Measurements from ENCODE around the gene TIMP4. TPM values are rescaled to one million over a fixed set of nuclear protein-coding genes. Genes with fewer than 3 reads are reported as not detected.

Gene TIMP4
- total RNA-seq, 1 experiment from 2014 or later = not detected

DNA sequence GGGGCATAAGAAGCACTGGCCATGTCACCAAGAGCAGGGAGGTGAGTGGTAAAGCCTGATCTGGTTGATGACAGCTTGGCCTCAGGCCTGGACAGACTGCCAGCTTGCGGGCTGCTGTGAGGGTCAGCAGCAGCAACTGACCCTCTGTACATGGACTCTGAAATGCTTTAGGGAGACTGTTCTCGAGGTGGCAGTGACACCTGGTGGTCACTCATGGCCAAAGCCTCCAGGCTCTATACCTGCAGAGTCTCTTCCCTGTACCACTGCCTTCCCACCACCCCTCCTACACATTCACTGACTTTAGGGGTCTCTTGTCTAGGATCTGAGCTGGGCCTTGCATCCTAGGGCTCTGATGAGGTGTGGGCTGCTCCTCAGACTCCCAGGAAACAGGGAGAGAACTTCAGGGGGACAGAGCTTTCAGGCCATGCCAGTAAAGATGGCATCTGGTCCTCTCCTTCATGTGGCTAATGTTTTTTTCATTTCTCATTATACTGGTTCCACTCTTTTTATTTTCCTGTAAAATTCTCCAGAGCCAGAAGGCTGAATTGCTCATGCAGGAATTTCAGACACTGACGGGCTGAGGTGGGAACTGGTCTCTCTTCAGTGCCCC is 17.2 kb upstream of the TIMP4 start:
- intact Hi-C loops (cut with micrococcal nuclease; ENCODE audit: unreplicated experiment) = loop anchor here (5.0 kb wide), 1 partner anchor 39 kb away; no protein-coding TSS in a partner anchor
- peak; percentile 94 for ATAC-seq
- peak; percentile 48 for DNase-seq (ENCODE audit: low read depth, low spot score)
- Histone ChIP-seq H3K27ac (ENCODE audit: low read length) (peak overlapping the region; percentile 18; the same call in 1 of the 2 replicates), H3K4me3 (ENCODE audit: low read depth in 2 of 2, low read length in 2 of 2) (no peak overlapping the region), H3K27me3 (ENCODE audit: control insufficient read depth, insufficient read depth, low read length) (no peaks in the 10 kb centered on the region), H3K4me1 (ENCODE audit: control insufficient read depth, insufficient read depth, low read length) (no peaks in the 10 kb centered on the region), H3K36me3 (ENCODE audit: control insufficient read depth, insufficient read depth, low read length) (no peaks in the 10 kb centered on the region), H3K9me3 (ENCODE audit: control insufficient read depth, insufficient read depth, low read depth, low read length) (no peaks in the 10 kb centered on the region; the same call in 1 of the 2 replicates)
- ChIA-PET CTCF (interaction anchor here (1.2 kb wide), 1 partner anchor 41 kb away, joined by 3 read pairs; no protein-coding TSS in a partner anchor), POLR2A (no interaction called here)
- in situ Hi-C loops (cut with HindIII; ENCODE audit: low pct_unique_long_range_greater_than_20kb, low sequenced_read_pairs) = no loop called here
- no peak for TF ChIP-seq SIN3A (IDR thresholded peaks at IDR 0.05; ENCODE audit: borderline replicate concordance, insufficient read depth, low read depth, low read length)
- TF ChIP-seq, protein P1, sequence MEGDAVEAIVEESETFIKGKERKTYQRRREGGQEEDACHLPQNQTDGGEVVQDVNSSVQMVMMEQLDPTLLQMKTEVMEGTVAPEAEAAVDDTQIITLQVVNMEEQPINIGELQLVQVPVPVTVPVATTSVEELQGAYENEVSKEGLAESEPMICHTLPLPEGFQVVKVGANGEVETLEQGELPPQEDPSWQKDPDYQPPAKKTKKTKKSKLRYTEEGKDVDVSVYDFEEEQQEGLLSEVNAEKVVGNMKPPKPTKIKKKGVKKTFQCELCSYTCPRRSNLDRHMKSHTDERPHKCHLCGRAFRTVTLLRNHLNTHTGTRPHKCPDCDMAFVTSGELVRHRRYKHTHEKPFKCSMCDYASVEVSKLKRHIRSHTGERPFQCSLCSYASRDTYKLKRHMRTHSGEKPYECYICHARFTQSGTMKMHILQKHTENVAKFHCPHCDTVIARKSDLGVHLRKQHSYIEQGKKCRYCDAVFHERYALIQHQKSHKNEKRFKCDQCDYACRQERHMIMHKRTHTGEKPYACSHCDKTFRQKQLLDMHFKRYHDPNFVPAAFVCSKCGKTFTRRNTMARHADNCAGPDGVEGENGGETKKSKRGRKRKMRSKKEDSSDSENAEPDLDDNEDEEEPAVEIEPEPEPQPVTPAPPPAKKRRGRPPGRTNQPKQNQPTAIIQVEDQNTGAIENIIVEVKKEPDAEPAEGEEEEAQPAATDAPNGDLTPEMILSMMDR (IDR thresholded peaks at IDR 0.05) = peak; percentile 83
- BruUV-seq (replicated peaks) = no TSS peak

DNA sequence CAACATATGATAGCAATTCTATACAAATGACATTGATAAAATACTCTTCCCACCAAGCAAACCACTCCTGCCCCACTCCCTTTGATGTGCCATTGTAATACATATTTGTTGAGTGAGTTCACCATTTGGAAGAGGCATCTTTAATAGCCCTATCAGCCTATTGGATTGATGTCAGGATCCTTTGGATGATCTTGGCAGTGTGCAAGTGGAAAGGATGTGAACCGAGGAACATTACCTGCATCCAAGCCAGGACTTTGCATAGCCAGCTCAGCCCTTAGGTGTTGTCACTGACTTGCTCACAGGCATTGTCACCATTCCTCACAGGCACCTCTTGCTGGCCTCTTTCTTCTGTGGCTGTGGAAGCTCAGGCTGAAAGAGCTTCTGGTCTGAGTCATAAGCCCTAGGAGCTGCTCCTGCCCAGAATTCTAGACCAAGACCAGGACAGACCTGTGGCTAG is 16.5 kb upstream of the TIMP4 start:
- Histone ChIP-seq H3K4me3 (ENCODE audit: low read depth in 2 of 2, low read length in 2 of 2) (no peak overlapping the region), H3K36me3 (ENCODE audit: control insufficient read depth, insufficient read depth, low read length) (no peaks in the 10 kb centered on the region), H3K4me1 (ENCODE audit: control insufficient read depth, insufficient read depth, low read length) (no peaks in the 10 kb centered on the region), H3K9me3 (ENCODE audit: control insufficient read depth, insufficient read depth, low read depth, low read length) (no peaks in the 10 kb centered on the region; the same call in 1 of the 2 replicates), H3K27ac (ENCODE audit: low read length) (no peak overlapping the region), H3K27me3 (ENCODE audit: control insufficient read depth, insufficient read depth, low read length) (no peaks in the 10 kb centered on the region)
- ATAC-seq = no peak
- TF ChIP-seq, protein P2, sequence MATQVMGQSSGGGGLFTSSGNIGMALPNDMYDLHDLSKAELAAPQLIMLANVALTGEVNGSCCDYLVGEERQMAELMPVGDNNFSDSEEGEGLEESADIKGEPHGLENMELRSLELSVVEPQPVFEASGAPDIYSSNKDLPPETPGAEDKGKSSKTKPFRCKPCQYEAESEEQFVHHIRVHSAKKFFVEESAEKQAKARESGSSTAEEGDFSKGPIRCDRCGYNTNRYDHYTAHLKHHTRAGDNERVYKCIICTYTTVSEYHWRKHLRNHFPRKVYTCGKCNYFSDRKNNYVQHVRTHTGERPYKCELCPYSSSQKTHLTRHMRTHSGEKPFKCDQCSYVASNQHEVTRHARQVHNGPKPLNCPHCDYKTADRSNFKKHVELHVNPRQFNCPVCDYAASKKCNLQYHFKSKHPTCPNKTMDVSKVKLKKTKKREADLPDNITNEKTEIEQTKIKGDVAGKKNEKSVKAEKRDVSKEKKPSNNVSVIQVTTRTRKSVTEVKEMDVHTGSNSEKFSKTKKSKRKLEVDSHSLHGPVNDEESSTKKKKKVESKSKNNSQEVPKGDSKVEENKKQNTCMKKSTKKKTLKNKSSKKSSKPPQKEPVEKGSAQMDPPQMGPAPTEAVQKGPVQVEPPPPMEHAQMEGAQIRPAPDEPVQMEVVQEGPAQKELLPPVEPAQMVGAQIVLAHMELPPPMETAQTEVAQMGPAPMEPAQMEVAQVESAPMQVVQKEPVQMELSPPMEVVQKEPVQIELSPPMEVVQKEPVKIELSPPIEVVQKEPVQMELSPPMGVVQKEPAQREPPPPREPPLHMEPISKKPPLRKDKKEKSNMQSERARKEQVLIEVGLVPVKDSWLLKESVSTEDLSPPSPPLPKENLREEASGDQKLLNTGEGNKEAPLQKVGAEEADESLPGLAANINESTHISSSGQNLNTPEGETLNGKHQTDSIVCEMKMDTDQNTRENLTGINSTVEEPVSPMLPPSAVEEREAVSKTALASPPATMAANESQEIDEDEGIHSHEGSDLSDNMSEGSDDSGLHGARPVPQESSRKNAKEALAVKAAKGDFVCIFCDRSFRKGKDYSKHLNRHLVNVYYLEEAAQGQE (IDR thresholded peaks at IDR 0.05; ENCODE audit: insufficient read depth in 1 of 2, low read depth in 2 of 2, low read length in 1 of 2) = no peak
- TF ChIP-seq SIN3A (IDR thresholded peaks at IDR 0.05; ENCODE audit: borderline replicate concordance, insufficient read depth, low read depth, low read length) (no peak), POLR2AphosphoS5 (IDR thresholded peaks at IDR 0.05; ENCODE audit: low read depth, low read length) (no peak), TCF7L2 (IDR thresholded peaks at IDR 0.05; ENCODE audit: low read depth, low read length) (no peak)
- TF ChIP-seq, protein P1 (IDR thresholded peaks at IDR 0.05) = no peak
- intact Hi-C loops (cut with micrococcal nuclease; ENCODE audit: unreplicated experiment) = loop anchor here (5.0 kb wide), 1 partner anchor 38 kb away; no protein-coding TSS in a partner anchor
- no peak for DNase-seq (ENCODE audit: low read depth, low spot score)
- ChIA-PET POLR2A (no interaction called here), CTCF (no interaction called here)
- in situ Hi-C loops (cut with HindIII; ENCODE audit: low pct_unique_long_range_greater_than_20kb, low sequenced_read_pairs) = no loop called here
- no TSS peak for BruUV-seq (replicated peaks)

Measured in Panc1 (cell line).